Fibroblast of the aortic adventitia (primary cell): ENCODE results near the gene MRTFB. TPM values are rescaled to one million over a fixed set of nuclear protein-coding genes. Genes with fewer than 3 reads are reported as not detected.

Experiments
- DNase-seq: peaks from one replicate; pipeline ENCODE4 v3.0.0-alpha.2; 2010; ENCODE audit warnings: low read depth
- H3K4me3 ChIP-seq: 2 replicates; pipeline ENCODE4 v1.5.1; 2011; ENCODE audit warnings: low read depth, mild to moderate bottlenecking, control low read depth, low read length, moderate library complexity
- total RNA-seq: library from RNA; depleted of rRNA; stranded (reverse); fragments of >200 nt; gene quantifications from 2 replicates; pipeline ENCODE4 v1.2.3, GENCODE V29; 2012; ENCODE audit warnings: low replicate concordance
- TF ChIP-seq, protein P1 (sequence below): IDR thresholded peaks from 2 replicates; pipeline ENCODE4 v1.5.1; 2011; ENCODE audit warnings: mild to moderate bottlenecking, low read length, control low read depth, inconsistent platforms; ENCODE audit not compliant: insufficient read depth

MRTFB gene
- total RNA-seq, 1 donor, result 13.2 TPM

DNA sequence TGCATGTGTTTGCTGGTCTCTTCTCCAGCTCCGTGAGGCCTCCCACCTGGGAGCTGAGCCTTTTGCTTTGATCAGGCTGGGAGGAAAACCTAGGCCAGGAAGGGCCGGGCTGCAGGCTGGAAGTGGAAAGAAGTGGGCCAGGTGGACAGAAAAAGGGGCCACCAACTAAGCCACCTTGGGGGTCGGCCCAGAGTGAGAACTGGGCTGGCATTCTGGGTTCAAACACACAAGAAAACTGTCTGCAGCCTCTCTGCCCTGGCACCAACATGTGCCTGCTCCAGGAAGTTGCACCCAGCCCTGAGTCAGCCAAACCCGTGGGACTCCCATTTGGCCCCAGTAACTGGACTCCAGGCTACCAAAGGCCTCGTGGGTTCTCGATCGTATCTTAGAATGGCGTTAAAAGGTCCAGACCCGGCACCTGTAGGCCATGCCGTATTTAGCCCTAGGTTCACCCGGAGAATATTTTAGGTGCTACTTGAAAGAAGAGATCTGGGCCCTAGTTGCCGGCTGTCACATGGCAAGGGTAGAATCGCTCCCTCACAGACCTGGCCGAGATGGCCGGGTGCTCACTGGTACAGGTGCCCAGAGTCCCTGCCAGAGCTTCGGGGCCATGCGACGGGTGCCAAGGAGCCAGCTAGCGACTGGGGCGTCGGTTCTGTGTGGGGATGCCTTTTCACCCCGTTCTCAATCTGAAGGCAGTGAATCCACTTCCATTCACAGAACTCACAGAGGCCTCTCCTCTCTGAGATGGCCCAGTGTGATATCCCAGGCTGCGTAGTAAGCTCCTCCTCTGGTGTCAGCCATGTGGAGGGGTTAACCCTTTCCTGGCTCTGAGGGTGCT lies 236.6 kb downstream of the MRTFB start:
- H3K4me3 ChIP-seq, result no peak overlapping the region
- peak; percentile 51 for DNase-seq

DNA sequence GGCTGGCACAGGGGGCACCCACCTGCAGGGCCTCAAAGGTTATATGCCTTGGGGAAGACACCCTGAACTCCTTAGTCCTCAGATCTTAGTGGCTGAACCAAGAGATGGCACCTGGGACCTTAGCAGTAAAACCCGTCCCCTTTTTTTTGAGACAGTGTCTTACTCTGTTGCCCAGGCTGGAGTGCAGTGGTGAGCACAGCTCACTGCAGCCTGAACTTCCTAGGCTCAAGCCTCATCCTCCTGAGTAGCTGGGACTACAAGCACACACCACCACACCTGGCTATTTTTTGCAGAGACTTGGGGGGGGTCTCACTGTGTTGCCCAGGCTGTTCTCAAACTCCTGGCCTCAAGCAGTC lies 237.2 kb downstream of the MRTFB start:
- no peak overlapping the region for H3K4me3 ChIP-seq
- TF ChIP-seq, protein P1, sequence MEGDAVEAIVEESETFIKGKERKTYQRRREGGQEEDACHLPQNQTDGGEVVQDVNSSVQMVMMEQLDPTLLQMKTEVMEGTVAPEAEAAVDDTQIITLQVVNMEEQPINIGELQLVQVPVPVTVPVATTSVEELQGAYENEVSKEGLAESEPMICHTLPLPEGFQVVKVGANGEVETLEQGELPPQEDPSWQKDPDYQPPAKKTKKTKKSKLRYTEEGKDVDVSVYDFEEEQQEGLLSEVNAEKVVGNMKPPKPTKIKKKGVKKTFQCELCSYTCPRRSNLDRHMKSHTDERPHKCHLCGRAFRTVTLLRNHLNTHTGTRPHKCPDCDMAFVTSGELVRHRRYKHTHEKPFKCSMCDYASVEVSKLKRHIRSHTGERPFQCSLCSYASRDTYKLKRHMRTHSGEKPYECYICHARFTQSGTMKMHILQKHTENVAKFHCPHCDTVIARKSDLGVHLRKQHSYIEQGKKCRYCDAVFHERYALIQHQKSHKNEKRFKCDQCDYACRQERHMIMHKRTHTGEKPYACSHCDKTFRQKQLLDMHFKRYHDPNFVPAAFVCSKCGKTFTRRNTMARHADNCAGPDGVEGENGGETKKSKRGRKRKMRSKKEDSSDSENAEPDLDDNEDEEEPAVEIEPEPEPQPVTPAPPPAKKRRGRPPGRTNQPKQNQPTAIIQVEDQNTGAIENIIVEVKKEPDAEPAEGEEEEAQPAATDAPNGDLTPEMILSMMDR, result no peak
- no peak for DNase-seq

More for the DNA sequence above, 236.6 kb downstream of the MRTFB start:
- TF ChIP-seq, protein P1, result no peak

DNA sequence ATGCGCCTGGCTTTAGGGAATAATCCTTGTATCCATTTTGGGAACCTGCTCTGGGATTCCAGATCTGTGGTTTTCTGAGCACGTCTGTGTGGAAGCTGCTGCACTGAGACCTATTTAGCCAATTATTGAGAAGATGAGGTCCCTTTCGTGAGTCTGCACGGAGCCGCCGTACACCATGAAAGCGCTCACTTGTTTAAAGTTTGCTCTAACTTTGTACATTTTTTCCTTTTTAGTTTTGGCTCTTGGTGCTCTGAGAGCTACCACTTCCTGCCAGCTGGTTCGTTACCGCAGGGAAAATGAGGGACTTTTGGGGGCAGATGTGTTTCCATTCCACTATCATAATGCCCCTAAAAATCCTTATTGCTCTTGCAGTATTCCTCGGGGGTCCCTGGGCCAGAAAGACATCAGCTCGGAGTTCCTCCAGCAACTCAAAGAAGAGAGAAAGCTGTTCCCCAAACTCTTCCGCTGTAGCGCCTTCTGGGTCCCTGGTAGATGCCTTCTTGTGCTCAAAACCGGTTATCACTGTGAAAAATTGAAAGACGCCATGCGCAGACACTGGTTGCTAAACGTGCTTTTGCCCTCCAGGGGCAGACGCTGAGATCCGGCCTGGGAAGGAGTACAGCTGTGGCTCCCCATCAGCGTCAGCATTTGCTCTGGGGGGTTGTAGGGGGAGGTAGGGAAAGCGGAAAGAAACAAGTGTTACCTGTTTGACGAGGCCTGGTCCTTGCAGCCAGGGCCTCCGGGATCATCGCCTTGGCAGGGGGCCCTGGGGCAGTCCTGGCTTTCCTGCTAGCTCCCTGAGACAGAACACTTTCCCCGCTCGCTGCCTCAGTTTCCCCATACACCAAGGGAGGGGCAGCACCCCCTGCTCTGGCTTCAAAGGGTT lies 238.1 kb downstream of the MRTFB start:
- H3K4me3 ChIP-seq, result no peak overlapping the region
- TF ChIP-seq, protein P1, result no peak
- no peak for DNase-seq

DNA sequence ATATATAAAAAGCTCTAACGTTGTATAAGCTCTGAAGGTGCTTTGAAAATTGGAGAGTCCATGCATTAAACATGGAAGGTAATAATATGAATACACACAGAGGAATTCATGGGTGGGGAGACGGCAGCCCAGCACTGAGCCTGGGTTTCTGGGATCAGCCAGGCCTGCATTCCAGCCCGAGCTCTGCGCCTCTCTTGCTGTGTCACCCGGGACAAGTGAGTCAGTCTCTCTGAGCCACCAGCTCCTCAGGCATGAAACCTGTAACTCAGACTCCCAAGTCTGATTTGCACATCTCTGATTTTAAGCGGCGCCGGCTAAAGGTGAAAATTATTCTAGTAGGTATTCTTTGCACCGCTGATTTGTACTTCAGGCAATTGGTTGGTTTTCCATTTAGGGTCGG lies 238.8 kb downstream of the MRTFB start:
- DNase-seq, result peak; percentile 46
- TF ChIP-seq, protein P1, result no peak
- no peak overlapping the region for H3K4me3 ChIP-seq

DNA sequence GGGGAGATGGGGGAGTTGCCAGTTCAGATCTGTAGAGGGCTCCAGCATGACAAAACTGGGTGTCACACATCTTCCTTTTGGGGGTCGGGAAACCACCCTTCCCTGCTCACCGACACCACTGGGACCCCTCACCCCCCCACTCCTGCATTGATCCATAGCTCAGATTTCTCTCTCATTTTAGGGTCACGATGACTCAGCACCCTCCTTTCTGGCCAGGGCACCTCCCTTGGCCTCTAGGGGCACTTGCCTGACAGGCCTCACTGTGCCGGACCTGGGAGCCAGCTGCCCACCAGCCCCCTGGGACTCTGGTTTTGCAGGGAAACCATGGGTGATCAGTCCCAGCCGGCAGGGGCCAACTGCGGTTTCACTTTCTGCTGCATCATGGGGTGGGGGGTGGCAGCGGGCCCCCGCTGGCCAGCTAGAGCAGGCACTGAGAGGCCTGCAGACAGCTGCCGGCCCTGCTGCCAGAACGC lies 239.4 kb downstream of the MRTFB start:
- TF ChIP-seq, protein P1, result peak; percentile 22
- H3K4me3 ChIP-seq, result no peak overlapping the region
- no peak for DNase-seq

DNA sequence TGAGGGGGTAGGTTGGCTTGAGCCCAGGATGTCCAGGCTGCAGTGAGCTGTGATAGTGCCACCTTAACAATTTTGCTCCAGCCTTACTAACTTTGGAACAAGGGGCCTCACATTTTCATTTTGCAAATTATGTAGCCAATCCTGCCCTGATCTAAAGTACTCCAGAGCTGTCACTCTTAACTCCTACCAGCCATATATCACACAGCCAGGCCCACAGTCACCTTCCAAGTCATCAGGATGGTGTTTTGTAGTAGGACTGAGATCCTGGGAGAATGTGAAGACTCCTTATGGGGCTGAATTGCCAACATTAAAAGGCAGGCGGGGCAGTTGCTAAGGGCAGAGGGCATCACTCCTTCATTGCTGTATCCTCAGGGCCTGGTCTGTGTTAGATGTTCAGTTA lies 243.0 kb downstream of the MRTFB start:
- H3K4me3 ChIP-seq, result no peak overlapping the region
- TF ChIP-seq, protein P1, result no peak
- DNase-seq, result no peak
